ENCODE data around the gene MAD1L1.

GRCh38 chr7:1933066-1933750 is 299.5 kb downstream of the MAD1L1 start:
- TF ChIP-seq EZH2 (IDR thresholded peaks at IDR 0.05; ENCODE audit: borderline replicate concordance, low read depth, low read length, poor library complexity, severe bottlenecking) (no peak), CTCF (conservative IDR thresholded peaks at IDR 0.05; ENCODE audit: low read depth, low read length) (no peak)
